Upper lobe of left lung (tissue), 4 donors: ENCODE data around the gene PPP2R2D.
"Not testable (repeated sequence)": the region's sequence is repeated elsewhere in the genome, so short reads cannot be mapped to it uniquely, and the experiment has no call there.

Experiments
- EP300 ChIP-seq, 4 donors: sonication (generic); formaldehyde crosslinking; IDR thresholded peaks; one replicate each; pipeline ENCODE4 v1.5.1; 2017; ENCODE audit warnings: antibody characterized with exemption in 4 of 4, control low read depth in 2 of 4
- POLR2A ChIP-seq, 4 donors: fragments of 450-650 bp; IDR thresholded peaks; one replicate each; pipeline ENCODE4 v1.5.1; 2016 to 2017; ENCODE audit warnings: antibody characterized with exemption in 4 of 4, mild to moderate bottlenecking in 2 of 4
- POLR2AphosphoS5 ChIP-seq, 2 donors: sonication (generic); formaldehyde crosslinking; IDR thresholded peaks; one replicate each; pipeline ENCODE4 v1.5.1; 2017; ENCODE audit warnings: antibody characterized with exemption in 2 of 2
- TF ChIP-seq, protein P1 (sequence below), 6 experiments: fragments of 450-650 bp in 4 of 6; fragments of 200-600 bp in 2 of 6; sonication (generic) in 2 of 6; IDR thresholded peaks; one replicate each; pipeline ENCODE4 v1.5.1; 2016 to 2019; ENCODE audit warnings: antibody characterized with exemption in 6 of 6

DNA sequence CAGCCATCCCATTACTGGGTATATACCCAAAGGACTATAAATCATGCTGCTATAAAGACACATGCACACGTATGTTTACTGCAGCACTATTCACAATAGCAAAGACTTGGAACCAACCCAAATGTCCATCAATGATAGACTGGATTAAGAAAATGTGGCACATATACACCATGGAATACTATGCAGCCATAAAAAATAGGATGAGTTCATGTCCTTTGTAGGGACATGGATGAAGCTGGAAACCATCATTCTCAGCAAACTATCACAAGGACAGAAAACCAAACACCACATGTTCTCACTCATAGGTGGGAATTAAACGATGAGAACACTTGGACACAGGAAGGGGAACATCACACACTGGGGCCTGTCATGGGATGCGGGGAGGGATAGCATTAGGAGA, 87.0 kb downstream of the PPP2R2D start:
- TF ChIP-seq POLR2AphosphoS5, POLR2A, EP300 (IDR thresholded peaks at IDR 0.05): not testable (repeated sequence)
- TF ChIP-seq, protein P1, sequence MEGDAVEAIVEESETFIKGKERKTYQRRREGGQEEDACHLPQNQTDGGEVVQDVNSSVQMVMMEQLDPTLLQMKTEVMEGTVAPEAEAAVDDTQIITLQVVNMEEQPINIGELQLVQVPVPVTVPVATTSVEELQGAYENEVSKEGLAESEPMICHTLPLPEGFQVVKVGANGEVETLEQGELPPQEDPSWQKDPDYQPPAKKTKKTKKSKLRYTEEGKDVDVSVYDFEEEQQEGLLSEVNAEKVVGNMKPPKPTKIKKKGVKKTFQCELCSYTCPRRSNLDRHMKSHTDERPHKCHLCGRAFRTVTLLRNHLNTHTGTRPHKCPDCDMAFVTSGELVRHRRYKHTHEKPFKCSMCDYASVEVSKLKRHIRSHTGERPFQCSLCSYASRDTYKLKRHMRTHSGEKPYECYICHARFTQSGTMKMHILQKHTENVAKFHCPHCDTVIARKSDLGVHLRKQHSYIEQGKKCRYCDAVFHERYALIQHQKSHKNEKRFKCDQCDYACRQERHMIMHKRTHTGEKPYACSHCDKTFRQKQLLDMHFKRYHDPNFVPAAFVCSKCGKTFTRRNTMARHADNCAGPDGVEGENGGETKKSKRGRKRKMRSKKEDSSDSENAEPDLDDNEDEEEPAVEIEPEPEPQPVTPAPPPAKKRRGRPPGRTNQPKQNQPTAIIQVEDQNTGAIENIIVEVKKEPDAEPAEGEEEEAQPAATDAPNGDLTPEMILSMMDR (IDR thresholded peaks at IDR 0.05), result not testable (repeated sequence)
